ENCODE results near the gene KCNRG.
"Not testable (repeated sequence)": the region's sequence is repeated elsewhere in the genome, so short reads cannot be mapped to it uniquely, and the experiment has no call there.

Gene KCNRG

GRCh38 chr13:50012396-50013169 is 2.7 kb upstream of the KCNRG start:
- no peak for DNase-seq

GRCh38 chr13:50014386-50014785 is 858 bp upstream of the KCNRG start:
- DNase-seq, result no peak

- DNase-seq, result no peak
Measured at GRCh38 chr13:50015750-50016149, 506 bp downstream of the KCNRG start.

- DNase-seq, result no peak
Measured at GRCh38 chr13:50016444-50016843, 1.2 kb downstream of the KCNRG start.

- no peak for DNase-seq
Measured at GRCh38 chr13:50017819-50018218, 2.6 kb downstream of the KCNRG start.

GRCh38 chr13:50025436-50025835 is 10.2 kb downstream of the KCNRG start:
- DNase-seq, result no peak

GRCh38 chr13:50026788-50027473 is 11.7 kb downstream of the KCNRG start:
- DNase-seq, result no peak

- no peak for DNase-seq
Measured at GRCh38 chr13:50030315-50030714, 15.1 kb downstream of the KCNRG start.

- DNase-seq, result no peak
Measured at GRCh38 chr13:50033725-50034124, 18.5 kb downstream of the KCNRG start.

GRCh38 chr13:50037788-50038187 is 22.5 kb downstream of the KCNRG start:
- no peak for DNase-seq

GRCh38 chr13:50038266-50038665 is 23.0 kb downstream of the KCNRG start:
- DNase-seq, result no peak

GRCh38 chr13:50052478-50052877 is 37.2 kb downstream of the KCNRG start:
- no peak for DNase-seq

- DNase-seq, result no peak
Measured at GRCh38 chr13:50053844-50054243, 38.6 kb downstream of the KCNRG start.

- no peak for DNase-seq
Measured at GRCh38 chr13:50055454-50055853, 40.2 kb downstream of the KCNRG start.

- DNase-seq, result no peak
Measured at GRCh38 chr13:50060718-50061117, 45.5 kb downstream of the KCNRG start.

GRCh38 chr13:50062336-50062735 is 47.1 kb downstream of the KCNRG start:
- not testable (repeated sequence) for DNase-seq

GRCh38 chr13:50065712-50066111 is 50.5 kb downstream of the KCNRG start:
- no peak for DNase-seq

GRCh38 chr13:50068508-50068907 is 53.3 kb downstream of the KCNRG start:
- no peak for DNase-seq

- no peak for DNase-seq
Measured at GRCh38 chr13:50069261-50069660, 54.0 kb downstream of the KCNRG start.

GRCh38 chr13:50070186-50070585 is 54.9 kb downstream of the KCNRG start:
- no peak for DNase-seq
